Activated naive CD4-positive, alpha-beta T cell (primary cell): ENCODE measurements around the gene DNTTIP2.
"Not testable (repeated sequence)": the region's sequence is repeated elsewhere in the genome, so short reads cannot be mapped to it uniquely, and the experiment has no call there.

Experiments
- DNase-seq, 4 experiments: peaks; one replicate each; lab custom pipeline; 2025; lab: John Stamatoyannopoulos, UW

DNTTIP2 gene

GRCh38 chr1:93874025-93874651 is 4.9 kb downstream of the DNTTIP2 start:
- DNase-seq, result no peak

DNA sequence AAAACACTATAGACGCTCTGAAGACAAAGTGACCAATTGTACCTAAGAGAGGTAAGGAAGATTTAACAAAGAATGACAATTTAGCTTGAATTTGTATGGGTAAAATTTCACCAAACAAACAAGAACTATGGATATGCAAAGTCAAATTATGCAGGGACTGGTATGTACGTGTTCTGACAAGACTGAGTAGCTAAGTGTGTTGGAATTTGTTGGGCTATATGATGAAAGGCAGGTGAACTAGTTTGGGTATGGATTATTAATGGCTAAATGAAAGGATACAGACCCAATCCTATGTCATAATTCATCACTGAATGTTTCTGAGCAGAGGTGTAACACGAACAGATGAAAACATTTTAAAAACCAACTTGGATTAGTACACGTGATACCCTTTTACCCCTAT is 7.6 kb downstream of the DNTTIP2 start:
- DNase-seq, result no peak

GRCh38 chr1:93869653-93870052 is 9.4 kb downstream of the DNTTIP2 start:
- no peak for DNase-seq

GRCh38 chr1:93868492-93868891 is 10.5 kb downstream of the DNTTIP2 start:
- not testable (repeated sequence) for DNase-seq

DNA sequence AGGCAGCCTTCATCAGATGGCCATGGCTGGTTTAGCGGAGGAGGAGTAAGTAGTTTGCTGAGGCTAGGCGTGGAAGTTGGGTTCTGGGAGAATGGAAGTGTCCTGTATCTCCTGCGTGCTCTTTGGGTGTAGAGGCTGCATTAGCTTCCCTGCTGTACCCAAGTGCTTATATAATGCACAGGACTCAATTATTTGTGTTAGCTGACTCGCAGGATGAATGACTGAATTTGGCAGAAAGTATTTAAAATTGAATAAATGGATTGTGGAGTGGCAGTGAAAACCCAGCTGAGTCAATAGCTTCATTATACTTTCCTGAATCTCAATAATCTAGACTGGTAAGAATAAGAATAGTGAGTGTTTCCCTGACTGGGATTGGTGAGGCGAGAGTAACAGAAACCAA is 13.8 kb downstream of the DNTTIP2 start:
- DNase-seq, result no peak

GRCh38 chr1:93864175-93864574 is 14.8 kb downstream of the DNTTIP2 start:
- no peak for DNase-seq

- DNase-seq, result not testable (repeated sequence)
Measured at GRCh38 chr1:93857653-93858052, 21.4 kb downstream of the DNTTIP2 start.

DNA sequence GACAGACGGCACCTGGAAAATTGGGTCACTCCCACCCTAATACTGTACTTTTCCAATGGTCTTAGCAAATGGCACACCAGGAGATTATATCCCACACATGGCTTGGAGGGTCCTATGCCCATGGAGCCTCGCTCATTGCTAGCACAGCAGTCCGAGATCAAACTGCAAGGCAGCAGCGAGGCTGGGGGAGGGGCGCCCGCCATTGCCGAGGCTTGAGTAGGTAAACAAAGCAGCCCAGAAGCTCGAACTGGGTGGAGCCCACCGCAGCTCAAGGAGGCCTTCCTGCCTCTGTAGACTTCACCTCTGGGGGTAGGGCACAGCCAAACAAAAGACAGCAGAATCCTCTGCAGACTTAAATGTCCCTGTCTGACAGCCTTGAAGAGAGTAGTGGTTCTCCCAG is 23.0 kb downstream of the DNTTIP2 start:
- DNase-seq, result not testable (repeated sequence)

DNA sequence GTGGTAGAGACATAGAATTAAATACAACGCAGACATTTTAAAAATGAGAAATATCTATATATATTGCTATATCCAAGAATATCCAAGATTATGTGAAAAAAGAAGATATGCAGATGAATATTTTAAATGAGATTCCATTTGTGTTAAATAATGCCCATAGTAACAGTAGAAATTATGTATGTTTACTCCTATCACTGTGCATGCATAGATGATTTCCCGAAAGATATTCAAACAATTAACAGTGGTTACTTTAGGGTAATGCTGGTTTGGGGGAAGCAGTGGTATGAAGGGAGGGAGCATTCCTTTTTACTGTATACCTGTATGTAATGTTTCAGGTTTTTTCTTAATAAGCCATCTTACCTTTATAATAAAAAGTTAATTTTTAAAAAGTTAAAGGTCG is 25.1 kb downstream of the DNTTIP2 start:
- no peak for DNase-seq

DNA sequence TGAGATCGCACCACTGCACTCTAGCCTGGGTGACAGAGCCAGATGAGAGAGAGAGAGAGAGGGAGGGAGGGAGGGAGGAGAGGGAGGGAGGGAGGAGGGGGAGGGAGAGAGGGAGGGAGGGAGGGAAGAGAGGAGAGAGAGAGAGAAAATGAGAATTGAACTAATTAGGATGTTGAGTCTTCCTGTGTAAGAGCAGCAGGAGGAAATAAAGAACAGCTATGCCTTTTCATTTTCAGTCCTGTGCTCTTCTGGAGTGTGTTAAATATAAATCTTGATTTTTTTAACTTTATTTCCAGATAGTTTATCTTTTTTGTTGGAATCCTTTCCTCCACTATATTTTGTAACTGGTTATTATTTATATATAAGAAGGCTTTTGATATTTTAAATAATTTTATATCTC is 27.1 kb downstream of the DNTTIP2 start:
- no peak for DNase-seq

GRCh38 chr1:93851327-93851712 is 27.7 kb downstream of the DNTTIP2 start:
- DNase-seq, result no peak

- peak; percentile 2 to 28 (median 18) for DNase-seq
Measured at GRCh38 chr1:93850687-93851326, 28.2 kb downstream of the DNTTIP2 start.

- no peak for DNase-seq
Measured at GRCh38 chr1:93848350-93848883, 30.6 kb downstream of the DNTTIP2 start.

GRCh38 chr1:93847811-93848288 is 31.2 kb downstream of the DNTTIP2 start:
- DNase-seq, result peak; percentile 14 to 58 (median 44)

DNA sequence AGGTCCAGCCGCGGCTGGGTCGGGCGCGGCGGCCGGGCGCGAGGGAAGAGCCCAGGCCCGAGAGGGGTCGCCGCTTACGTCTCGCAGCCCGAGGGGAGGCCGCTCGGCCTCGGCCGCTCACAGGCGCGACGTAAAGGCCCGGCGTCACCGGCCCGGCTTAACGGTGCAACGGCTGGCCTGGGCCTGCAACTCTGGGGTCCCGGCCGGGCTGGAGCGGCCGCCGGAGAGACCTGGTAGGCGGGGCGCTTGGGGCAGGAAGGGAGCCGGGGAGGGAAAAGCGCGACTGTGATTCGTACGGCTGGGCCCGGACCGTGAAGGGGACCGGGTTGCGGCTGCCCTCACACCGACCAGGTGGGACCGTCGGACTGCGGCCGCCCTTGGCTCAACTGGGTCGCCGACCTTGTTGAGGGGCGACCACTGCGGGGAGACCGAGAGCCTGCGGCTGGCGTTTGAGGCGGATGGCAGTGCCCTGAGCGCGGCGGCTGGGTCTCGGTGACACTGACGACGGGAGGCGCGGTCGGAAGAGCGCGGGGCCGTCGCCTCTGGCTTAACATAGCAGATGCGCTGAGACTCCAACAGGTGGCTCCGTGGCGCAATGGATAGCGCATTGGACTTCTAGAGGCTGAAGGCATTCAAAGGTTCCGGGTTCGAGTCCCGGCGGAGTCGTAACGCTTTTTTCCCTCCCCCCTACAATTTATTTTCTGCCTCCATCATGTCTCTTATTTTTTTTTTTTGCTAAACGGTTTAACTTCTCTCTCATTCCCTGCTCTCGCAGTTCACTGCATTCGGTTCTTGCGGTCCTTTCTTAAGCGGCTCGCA is 31.8 kb downstream of the DNTTIP2 start:
- DNase-seq, result peak; percentile 84 to 92 (median 90)

GRCh38 chr1:93846206-93846991 is 32.6 kb downstream of the DNTTIP2 start:
- DNase-seq, result peak; percentile 72 to 83 (median 76)

- no peak for DNase-seq
Measured at GRCh38 chr1:93845538-93846205, 33.3 kb downstream of the DNTTIP2 start.

DNA sequence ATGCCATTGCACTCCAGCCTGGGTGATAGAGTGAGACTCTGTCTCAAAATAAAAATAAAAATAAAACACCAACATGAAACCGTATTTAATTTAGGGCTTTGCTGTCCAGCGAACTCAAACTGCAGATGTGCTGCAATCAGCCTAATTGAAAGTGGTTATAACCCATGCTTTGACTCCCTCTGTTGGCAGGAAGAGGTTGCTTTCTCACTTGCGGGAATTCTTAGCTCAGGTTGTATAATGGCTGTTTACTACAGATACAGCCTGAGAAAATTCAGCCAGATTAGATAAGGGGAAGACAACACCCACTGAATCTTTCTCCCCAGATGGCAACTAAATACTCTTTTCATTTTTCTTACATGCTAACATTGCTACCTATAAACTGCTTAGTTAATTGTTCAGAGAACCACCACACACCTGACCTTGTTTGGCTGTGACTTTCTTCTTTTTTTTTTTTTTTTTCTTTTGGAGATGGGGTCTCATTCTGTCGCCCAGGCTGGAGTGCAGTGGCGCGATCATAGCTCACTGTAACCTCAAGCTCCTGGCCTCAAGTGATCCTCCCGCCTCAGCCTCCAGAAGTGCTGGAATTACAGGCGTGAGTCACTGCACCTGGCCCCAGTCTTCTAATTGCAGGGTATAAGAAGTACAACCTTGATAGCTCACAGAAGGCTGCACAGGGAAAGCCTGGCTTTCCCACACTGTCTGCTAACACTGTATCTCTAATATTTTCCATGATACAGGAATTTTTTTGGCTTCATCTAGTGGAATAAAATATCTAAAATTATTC is 34.6 kb downstream of the DNTTIP2 start:
- DNase-seq, result peak in 1 of 4 experiments; percentile 13

DNA sequence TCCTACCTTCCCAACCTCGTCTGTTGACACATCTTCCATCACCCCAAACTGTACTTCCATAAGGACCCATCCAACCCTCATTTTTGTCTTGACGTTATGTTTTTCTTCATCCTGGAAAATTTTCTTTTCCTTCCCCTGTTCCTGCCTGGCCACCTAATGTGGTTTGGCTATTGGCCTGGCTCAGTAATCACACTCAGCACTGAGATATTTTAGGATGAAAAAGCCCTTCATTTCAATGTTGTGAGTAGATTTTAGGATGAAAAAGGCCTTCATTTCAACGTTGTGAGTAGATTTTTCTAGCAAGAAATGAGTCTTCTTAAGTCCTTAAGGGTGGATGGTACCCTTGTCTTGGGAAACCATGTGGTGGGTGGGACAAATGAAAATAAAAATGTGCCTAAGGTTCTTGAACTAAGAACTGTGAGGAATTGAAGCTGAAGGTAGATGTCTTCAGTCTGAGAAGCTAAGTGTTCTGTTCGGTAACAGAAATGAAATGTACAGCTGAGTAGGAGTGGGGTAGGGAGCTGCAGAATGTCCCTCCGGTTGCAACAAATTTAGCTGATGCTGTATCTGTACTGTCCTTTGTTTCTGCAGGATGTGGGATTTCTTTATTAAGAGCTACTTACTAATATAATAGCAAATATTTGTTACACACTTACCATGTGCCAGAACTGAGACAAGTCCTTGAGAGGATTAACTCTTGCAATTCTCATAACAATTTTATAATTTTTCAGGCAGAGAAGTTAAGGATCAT is 36.1 kb downstream of the DNTTIP2 start:
- no peak for DNase-seq

GRCh38 chr1:93841771-93842170 is 37.2 kb downstream of the DNTTIP2 start:
- no peak for DNase-seq
